Fibroblast of skin of right quadriceps (primary cell): ENCODE data around the gene FZR1.
"Not testable (repeated sequence)": the region's sequence is repeated elsewhere in the genome, so short reads cannot be mapped to it uniquely, and the experiment has no call there.

ENCODE experiments used
- DNase-seq: peaks from one replicate; pipeline ENCODE4 v3.0.0-alpha.2; 2013

Gene FZR1

DNA sequence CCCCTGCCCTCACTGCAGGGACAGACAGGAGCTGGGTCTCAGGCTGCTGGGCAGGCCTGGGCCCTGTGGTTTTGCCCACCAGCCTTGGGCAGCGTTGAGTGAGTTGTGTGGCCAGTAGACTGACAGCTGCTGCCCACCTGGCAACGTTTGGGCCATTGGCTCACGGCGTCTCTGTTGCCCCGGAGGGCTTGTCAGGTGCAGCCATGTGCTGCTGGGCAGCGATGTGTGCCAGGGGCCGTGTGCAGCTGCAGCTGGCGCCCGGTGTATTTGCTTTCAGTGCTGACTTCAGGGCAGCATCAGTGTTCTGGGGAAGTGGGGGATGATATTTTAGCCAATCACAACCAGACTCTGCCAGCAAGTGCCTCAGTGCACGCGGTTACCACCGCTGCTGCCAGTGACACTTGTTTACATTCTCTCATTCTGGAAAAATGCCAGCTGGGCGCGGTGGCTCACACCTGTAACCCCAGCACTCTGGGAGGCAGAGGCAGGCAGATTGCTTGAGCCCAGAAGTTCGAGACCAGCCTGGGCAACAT, 10.6 kb downstream of the FZR1 start:
- no peak for DNase-seq

DNA sequence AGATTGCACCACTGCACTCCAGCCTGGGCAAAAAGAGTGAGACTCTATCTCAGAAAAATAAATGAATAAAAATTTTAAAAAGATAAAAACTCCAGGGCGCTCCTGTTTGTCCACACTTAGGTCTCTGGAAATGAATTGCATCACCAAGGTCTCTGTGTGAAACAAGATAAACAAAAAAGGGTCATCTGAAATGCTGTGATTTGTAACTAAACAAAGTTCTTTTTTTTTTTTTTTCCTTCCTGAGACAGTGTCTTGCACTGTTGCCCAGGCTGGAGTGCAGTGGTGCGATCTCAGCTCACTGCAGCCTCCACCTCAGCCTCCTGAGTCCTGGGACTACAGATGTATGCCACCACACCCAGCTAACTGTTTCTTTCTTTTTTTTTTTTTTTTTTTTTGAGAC, 11.5 kb downstream of the FZR1 start:
- no peak for DNase-seq

DNA sequence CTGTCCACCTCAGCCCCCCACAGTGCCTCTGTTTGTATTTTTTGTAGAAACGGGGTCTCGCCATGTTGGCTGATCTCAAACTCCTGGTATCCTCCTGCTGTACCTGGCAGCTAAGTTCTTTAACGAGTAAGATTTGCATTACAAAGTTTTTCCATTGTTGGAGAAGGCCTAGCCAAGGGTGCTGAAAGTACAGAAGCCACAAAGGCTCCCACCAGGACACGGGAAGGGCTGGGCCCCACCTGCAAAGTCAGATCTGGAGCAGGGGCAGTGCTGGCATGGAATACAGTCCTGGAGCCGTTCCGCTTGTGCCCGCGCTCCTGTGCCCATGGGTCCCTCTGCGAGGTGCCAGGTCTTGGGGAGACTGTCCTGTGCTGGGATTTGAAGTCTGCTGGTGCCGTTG, 12.1 kb downstream of the FZR1 start:
- DNase-seq: no peak

GRCh38 chr19:3518659-3519058, 12.5 kb downstream of the FZR1 start:
- DNase-seq: no peak

DNA sequence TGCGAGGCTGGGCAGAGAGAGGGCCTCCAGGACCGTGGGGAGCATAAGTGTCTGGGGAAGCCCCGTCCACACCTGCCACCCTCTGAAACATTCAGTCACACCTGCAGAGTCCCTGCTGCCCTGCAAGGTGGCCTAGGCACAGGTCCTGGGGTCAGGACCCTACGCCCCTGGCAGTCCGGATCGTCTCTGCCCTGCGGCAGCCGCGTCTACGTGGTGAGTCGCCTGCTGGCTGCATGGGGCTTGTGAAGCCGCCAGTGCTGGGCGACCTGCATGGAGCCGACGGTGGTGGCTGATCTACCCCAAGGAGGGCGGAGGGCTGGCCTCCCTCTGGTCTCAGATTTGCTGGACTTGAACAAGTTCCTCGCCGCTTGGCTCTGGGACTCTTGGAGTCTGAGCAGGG, 13.0 kb downstream of the FZR1 start:
- no peak for DNase-seq

DNA sequence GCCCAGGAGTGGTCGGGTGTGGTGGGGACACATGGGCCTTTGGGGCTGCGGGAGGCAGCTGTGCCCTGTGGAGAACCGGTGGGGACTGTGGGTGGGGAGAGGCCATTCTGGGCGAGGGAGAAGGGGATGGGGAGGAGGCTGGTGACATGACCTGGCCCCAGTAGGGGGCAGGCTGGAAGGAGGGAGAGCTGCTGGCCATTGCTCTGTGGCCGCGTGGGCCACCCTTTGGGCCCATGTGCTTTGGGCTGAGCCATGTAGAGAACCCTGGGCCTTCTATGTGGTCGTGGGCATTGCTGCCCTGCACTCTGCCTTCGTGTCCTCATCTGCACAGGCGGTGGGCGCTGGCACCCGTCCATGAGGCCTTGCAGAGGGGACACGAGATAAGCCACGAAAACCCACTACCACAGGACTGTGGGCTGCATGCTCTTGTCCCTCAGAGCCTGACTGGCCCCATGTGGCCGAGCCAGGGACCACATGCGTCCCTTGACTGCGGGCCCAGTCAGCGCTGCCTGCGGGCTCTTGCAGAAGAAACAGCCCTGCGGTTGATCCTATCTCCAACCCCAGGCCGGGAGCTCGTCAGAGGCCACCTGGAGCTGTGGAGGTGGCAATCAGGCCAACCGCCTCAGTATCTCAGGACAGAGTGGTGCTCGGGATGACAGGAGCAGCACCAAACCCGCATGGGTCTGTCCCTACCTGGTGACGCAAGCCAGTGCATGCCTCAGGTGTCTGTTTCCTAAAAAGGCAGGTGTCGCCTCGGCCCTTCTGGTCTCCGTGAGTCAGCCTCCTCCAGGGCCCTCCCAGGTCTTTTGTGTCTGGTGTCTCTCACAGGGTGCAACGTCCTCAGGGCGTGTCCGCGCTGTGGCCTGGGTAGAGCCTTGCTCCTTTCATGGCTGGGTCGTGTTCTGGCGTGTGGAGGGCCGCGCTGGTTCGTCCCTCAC, 14.3 kb downstream of the FZR1 start:
- no peak for DNase-seq

DNA sequence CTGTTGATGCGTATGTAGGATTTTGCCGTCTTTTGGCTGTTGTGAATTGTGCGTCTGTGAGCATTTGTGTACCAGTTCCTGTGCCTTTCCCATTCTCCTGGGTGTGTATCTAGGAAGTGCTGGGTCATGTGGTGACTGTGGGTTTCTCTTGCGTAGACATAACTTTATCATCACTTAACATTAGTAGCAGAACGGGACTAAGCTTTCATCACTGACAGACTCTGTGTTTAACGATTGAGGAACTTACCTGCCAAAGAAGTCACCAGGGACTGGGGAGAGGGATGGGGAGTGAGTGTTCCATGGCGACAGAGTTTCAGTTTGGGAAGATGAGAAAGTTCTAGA, 15.0 kb downstream of the FZR1 start:
- no peak for DNase-seq

- DNase-seq: no peak
These were observed 16.6 kb downstream of the FZR1 start for GRCh38 chr19:3522421-3523360.

DNA sequence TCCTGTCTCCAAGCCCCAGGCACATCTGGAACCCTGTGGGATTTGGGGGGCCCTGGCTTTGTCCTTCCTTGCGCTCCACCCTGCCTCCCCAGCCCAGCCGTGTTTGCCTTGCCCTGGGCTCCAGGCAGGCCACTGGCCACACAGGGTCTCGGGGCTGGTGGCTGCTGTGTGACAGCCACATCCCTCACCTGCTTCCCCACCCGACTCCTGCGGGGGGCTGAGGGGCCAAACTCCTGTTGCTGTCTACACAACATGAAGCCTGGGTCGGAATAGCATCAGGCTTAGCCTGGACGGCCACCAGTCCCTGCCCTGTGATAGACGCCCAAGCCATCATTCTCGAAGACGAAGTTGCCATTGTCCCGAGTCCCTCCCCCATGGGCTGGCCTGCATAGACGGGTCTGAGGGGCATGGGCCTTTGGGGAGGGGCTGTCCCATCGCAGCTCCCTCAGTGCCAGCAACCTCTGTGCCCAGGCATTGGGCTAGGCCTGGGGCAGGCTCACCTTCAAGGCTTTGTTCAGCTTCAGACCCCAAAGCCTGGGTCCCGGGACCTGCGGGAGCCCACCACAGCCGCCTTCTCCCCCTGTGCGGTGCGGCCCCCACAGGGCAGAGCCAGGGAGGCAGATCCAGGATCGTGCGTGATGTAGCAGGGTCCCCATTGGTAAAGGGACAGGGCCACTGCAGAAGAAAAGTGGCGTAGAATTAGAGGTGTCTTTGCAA, 17.4 kb downstream of the FZR1 start:
- DNase-seq: no peak

DNA sequence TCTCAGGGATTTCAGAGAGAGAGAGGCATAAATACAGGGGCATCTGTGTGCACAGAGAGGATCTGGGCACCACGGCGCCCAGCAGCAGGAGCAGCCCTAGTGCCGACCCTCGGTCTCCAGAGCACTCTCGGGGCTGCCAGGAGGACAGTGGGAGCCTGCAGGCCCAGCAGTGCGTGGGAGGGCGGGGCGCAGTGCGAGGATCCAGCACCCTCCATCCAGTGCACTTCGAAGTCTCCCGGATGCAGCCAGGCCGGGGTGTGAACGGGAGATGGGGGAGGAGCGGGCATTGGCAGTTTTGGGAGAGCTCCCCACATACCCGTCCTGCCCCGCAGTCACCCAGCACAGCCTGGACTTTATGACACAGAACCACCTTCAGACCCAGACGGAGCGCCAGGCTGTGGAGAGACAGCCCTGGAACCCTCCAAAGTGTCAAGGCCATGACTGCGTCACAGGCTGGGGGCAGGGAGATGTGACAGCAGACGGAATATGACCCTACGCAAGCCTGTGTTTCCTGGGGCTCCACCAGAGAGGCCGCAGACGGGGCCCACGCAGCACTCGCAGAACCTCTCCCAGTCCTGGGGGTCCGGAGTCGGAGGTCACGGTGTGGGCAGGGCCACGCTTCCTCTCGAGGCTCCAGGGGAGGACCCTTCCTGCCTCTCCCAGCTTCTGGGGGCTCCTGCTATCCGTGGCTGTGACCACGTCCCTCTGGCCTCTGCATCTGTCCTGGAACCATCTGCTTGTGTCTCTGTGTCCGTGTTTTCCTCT, 18.1 kb downstream of the FZR1 start:
- no peak for DNase-seq

- no peak for DNase-seq
These were observed 18.9 kb downstream of the FZR1 start for GRCh38 chr19:3524904-3525451.

DNA sequence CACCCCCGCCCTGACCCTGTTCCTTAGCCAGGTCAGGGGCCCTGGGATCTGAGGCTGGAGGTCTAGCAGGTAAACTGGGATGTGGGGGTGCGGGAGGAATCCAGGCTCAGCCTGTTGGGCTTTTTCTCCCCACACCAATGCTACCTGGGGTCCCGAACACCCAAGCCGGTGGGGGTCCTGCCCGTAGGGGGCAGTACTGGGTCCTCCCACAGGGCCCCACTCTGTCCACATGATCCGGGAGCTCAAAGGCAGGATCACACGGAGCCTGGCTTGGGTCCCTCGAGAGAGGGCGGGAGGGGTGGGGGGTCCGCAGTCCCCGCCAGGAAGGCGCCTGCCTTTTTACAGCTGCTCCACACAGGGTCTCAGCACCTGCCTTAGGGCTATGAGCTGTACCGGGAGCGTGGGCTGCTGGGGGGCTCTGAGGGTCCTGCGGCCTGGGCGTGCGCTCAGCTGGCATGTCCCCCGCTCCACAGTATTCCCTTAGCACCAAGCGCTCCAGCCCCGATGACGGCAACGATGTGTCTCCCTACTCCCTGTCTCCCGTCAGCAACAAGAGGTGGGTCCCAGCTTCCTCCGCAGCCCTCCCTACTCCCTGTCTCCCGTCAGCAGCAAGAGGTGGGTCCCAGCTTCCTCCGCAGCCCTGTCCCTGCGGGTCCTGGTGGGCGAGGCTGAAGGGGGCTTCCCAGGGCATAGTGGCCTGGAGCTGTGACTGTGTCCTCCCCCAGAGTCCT, 20.6 kb downstream of the FZR1 start:
- no peak for DNase-seq

DNA sequence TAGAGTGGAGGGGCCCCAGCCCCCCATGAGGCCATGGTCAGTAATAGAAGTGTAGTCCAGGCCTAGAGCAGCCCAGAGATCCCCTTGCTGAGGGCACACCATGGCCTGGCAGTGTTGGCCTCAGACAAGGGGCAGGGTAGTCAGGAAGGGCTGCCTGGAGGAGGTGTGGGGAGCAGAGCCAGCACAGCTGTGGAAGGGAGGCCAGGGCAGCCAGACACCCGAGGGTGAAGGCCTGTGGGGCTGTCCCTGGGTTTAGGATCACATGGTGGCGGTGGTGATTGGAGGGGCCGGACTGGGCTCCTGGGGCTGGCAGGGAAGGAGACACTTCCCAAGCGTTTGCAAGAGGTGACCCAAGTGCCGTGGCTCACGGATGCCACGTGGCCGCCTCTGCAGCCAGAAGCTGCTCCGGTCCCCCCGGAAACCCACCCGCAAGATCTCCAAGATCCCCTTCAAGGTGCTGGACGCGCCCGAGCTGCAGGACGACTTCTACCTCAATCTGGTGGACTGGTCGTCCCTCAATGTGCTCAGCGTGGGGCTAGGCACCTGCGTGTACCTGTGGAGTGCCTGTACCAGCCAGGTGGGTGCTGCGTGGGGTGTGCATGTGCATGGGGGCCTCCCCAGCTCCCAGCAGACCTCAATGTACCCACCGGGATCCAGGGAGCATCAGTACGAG, 21.3 kb downstream of the FZR1 start:
- DNase-seq: no peak

DNA sequence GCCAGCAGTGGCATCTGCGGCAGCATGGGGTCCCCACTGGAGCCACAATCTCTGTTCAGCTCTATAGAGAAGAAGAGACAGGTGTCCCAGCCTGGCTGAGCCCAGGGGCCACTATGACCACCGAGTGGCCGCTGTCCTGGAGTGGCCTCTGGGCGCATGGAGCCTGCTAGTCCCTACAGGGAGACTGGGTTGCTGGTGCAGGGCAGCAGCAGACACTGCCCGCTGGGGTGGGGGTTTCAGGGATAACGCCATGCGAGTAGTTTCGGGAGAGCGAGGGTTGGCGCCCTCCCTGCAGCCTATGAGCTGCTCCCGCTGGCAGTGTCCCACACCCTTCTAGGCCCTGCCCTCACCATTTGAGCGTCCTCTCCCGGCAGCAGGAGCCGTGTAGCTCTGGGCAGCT, 22.0 kb downstream of the FZR1 start:
- DNase-seq: no peak

DNA sequence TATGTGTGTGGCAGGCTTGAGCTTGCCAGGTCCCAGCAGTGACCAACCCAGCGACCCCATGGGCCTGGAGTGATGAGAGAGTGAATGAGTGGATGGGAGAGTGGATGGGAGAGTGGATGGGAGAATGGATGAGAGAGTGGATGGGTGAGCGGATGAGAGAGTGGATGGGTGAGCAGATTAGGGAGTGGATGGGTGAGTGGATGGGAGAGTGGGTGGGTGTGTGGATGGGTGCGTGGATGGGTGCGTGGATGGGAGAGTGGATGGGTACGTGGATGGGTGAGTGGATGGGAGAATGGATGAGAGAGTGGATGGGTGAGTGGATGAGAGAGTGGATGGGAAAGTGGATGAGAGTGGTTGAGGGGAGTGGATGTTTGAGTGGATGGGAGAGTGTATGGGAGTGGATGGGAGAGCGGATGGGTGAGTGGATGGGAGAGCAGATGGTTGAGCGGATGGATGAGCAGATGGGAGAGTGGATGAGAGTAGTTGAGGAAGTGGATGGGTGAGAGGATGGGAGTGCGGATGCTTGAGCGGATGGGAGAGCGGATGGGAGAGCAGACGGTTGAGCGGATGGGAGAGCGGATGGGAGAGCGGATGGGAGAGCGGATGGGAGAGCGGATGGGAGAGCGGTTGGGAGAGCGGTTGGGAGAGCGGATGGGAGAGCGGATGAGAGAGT, 22.6 kb downstream of the FZR1 start:
- DNase-seq: no peak

DNA sequence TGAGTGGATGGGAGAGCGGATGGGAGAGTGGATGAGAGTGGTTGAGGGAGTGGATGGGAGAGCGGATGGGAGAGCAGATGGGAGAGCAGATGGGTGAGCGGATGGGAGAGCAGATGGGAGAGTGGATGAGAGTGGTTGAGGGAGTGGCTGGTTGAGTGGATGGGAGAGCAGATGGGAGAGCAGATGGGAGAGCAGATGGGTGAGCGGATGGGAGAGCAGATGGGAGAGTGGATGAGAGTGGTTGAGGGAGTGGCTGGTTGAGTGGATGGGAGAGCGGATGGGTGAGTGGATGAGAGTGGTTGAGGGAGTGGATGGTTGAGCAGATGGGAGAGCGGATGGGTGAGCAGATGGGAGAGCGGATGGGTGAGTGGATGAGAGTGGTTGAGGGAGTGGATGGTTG, 23.2 kb downstream of the FZR1 start:
- DNase-seq: not testable (repeated sequence)

DNA sequence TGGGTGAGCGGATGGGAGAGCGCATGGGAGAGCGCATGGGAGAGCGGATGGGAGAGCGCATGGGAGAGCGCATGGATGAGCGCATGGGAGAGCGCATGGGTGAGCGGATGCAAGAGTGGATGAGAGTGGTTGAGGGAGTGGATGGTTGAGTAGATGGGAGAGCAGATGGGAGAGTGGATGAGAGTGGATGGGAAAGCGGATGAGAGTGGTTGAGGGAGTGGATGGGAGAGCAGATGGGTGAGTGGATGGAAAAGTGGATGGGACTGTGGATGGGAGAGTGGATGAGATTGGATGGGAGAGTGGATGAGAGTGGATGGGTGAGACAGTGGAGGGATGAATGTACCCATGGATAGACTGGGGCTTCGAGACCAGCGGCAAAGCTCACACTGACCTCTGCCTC, 24.3 kb downstream of the FZR1 start:
- no peak for DNase-seq

- DNase-seq: no peak
These were observed 25.6 kb downstream of the FZR1 start for GRCh38 chr19:3531716-3532115.

GRCh38 chr19:3532154-3532786, 26.2 kb downstream of the FZR1 start:
- DNase-seq: no peak

- no peak for DNase-seq
These were observed 26.9 kb downstream of the FZR1 start for GRCh38 chr19:3533033-3533432.
